ENCODE data around the gene POLR1E. TPM values are rescaled to one million over a fixed set of nuclear protein-coding genes. Genes with fewer than 3 reads are reported as not detected.

The POLR1E gene
- total and polyA plus RNA-seq, 7 donors, result 12.1 to 22.5 (median 21.1) TPM

- Histone ChIP-seq H3K27ac (no peak overlapping the region), H3K36me3 (ENCODE audit: insufficient read depth in 1 of 2, low read depth in 1 of 2) (peaks cover 0 to 19% of the 10 kb centered on the region in 2 donors), H3K9me3 (no peaks in the 10 kb centered on the region), H3K4me3 (no peak overlapping the region), H3K27me3 (ENCODE audit: insufficient read depth in 3 of 3, low read length in 2 of 3) (no peaks in the 10 kb centered on the region), H3K4me1 (no peaks in the 10 kb centered on the region)
- intact Hi-C loops (cut with DNase I), result no loop called here
- DNase-seq (no peak), ATAC-seq (no peak)
- no peak for TF ChIP-seq CTCF (IDR thresholded peaks at IDR 0.05)
- 87 to 97% (median 96%) methylated on average over 6 of the region's 6 CpGs for WGBS, 3 donors
Measured at GRCh38 chr9:37445832-37446231, 39.9 kb upstream of the POLR1E start.

DNA sequence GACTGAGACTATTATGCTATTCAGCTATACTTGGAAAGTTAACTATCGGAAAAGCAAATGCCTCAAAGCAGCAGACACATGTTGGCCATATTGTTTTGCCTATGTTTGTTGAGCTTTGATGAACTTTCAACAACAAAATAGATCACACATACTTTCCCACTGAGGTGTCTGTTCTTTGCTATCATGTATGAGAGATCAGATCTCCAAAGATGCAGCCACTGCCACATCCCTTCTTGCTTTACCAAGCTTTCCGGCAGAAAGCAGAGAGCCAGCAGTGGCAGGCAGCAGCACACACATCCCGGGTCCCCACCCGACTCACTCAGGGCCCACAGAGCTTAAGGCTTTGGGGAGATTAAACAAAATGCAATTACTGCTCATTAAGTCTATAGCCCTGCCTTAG lies 39.3 kb upstream of the POLR1E start:
- H3K27me3 ChIP-seq (ENCODE audit: insufficient read depth in 3 of 3, low read length in 2 of 3), result no peaks in the 10 kb centered on the region
- H3K4me1 ChIP-seq, result no peaks in the 10 kb centered on the region
- TF ChIP-seq CTCF (IDR thresholded peaks at IDR 0.05), result no peak
- ATAC-seq (no peak), DNase-seq (no peak)
- WGBS, 3 donors, result 80 to 89% (median 85%) methylated on average over 4 of the region's 4 CpGs
- no peaks in the 10 kb centered on the region for H3K9me3 ChIP-seq
- no peak overlapping the region for H3K4me3 ChIP-seq
- intact Hi-C loops (cut with DNase I), result no loop called here
- H3K36me3 ChIP-seq (ENCODE audit: insufficient read depth in 1 of 2, low read depth in 1 of 2), result peaks cover 0 to 14% of the 10 kb centered on the region in 2 donors
- no peak overlapping the region for H3K27ac ChIP-seq

GRCh38 chr9:37447111-37447510 lies 38.6 kb upstream of the POLR1E start:
- peaks cover 0 to 7% of the 10 kb centered on the region in 2 donors for H3K36me3 ChIP-seq (ENCODE audit: insufficient read depth in 1 of 2, low read depth in 1 of 2)
- intact Hi-C loops (cut with DNase I), result no loop called here
- TF ChIP-seq CTCF (IDR thresholded peaks at IDR 0.05), result no peak
- no peak overlapping the region for H3K4me3 ChIP-seq
- DNase-seq, result no peak
- H3K9me3 ChIP-seq, result no peaks in the 10 kb centered on the region
- no peak overlapping the region for H3K27ac ChIP-seq
- ATAC-seq, result no peak
- H3K4me1 ChIP-seq, result no peaks in the 10 kb centered on the region
- H3K27me3 ChIP-seq (ENCODE audit: insufficient read depth in 3 of 3, low read length in 2 of 3), result no peaks in the 10 kb centered on the region

GRCh38 chr9:37449862-37450632 lies 35.7 kb upstream of the POLR1E start:
- H3K4me3 ChIP-seq, result no peak overlapping the region
- H3K36me3 ChIP-seq (ENCODE audit: insufficient read depth in 1 of 2, low read depth in 1 of 2), result no peaks in the 10 kb centered on the region
- ATAC-seq (no peak), DNase-seq (no peak)
- TF ChIP-seq CTCF (IDR thresholded peaks at IDR 0.05), result no peak
- peaks cover 10% of the 10 kb centered on the region for H3K4me1 ChIP-seq
- intact Hi-C loops (cut with DNase I), result no loop called here
- H3K27me3 ChIP-seq (ENCODE audit: insufficient read depth in 3 of 3, low read length in 2 of 3), result no peaks in the 10 kb centered on the region
- 81 to 85% (median 82%) methylated on average over 12 of the region's 12 CpGs for WGBS, 3 donors
- no peak overlapping the region for H3K27ac ChIP-seq
- H3K9me3 ChIP-seq, result no peaks in the 10 kb centered on the region

GRCh38 chr9:37451628-37452027 lies 34.1 kb upstream of the POLR1E start:
- no peak overlapping the region for H3K4me3 ChIP-seq
- DNase-seq (no peak), ATAC-seq (no peak)
- peaks cover 10% of the 10 kb centered on the region for H3K4me1 ChIP-seq
- H3K27me3 ChIP-seq (ENCODE audit: insufficient read depth in 3 of 3, low read length in 2 of 3), result no peaks in the 10 kb centered on the region
- no peaks in the 10 kb centered on the region for H3K36me3 ChIP-seq (ENCODE audit: insufficient read depth in 1 of 2, low read depth in 1 of 2)
- no peak overlapping the region for H3K27ac ChIP-seq
- 61 to 78% (median 73%) methylated on average over 3 of the region's 3 CpGs for WGBS, 3 donors
- TF ChIP-seq CTCF (IDR thresholded peaks at IDR 0.05), result no peak
- intact Hi-C loops (cut with DNase I), result no loop called here
- H3K9me3 ChIP-seq, result no peaks in the 10 kb centered on the region
